Upper lobe of right lung (tissue), 1 donor: Measurements from ENCODE around the gene GMDS. TPM values are rescaled to one million over a fixed set of nuclear protein-coding genes. Genes with fewer than 3 reads are reported as not detected.

Experiments used
- ATAC-seq: fragments of 200-7000 bp; cut with Tn5 transposase; one replicate; pipeline ENCODE4 v1.9.1; 2020; ENCODE audit warnings: mild to moderate bottlenecking, moderate library complexity
- DNase-seq: peaks from one replicate; pipeline ENCODE4 v3.0.0-alpha.2; 2020
- H3K27ac ChIP-seq: fragments of 200-600 bp; one replicate; pipeline ENCODE4 v1.8.0; 2022
- H3K27me3 ChIP-seq: fragments of 200-600 bp; one replicate; pipeline ENCODE4 v1.8.0; 2022; ENCODE audit warnings: mild to moderate bottlenecking
- H3K36me3 ChIP-seq: fragments of 200-600 bp; one replicate; pipeline ENCODE4 v1.8.0; 2022
- H3K4me1 ChIP-seq: fragments of 200-600 bp; one replicate; pipeline ENCODE4 v1.8.0; 2022
- H3K4me3 ChIP-seq: fragments of 200-600 bp; one replicate; pipeline ENCODE4 v1.8.0; 2022; ENCODE audit warnings: mild to moderate bottlenecking
- H3K9me3 ChIP-seq: fragments of 200-600 bp; one replicate; pipeline ENCODE4 v1.8.0; 2022
- CTCF ChIP-seq: fragments of 200-600 bp; IDR thresholded peaks from one replicate; pipeline ENCODE4 v1.8.0; 2022; ENCODE audit warnings: antibody characterized with exemption
- intact Hi-C: fragments of 100-400 bp; cut with DNase I; formaldehyde crosslinking; loops from one replicate; pipeline ENCODE4 v1.11.0; 2022
- total RNA-seq: library from RNA; stranded (reverse); fragmentation: NEBNext Ultra II Directional; extraction: Animal tissue kit (Norgen Biotek cat#: 25700); gene quantifications from one replicate; pipeline ENCODE4 v1.2.1, GENCODE V29; 2021
- donor health status: DM: no; HTN: yes; CAD: no; lungs with severe emphysema.

GMDS gene
- total RNA-seq, 1 donor from 2014 or later: 12.2 TPM

- Histone ChIP-seq H3K4me3 (no peak overlapping the region), H3K9me3 (no peaks in the 10 kb centered on the region), H3K4me1 (no peaks in the 10 kb centered on the region), H3K36me3 (no peaks in the 10 kb centered on the region), H3K27ac (no peak overlapping the region), H3K27me3 (no peaks in the 10 kb centered on the region)
- no peak for TF ChIP-seq CTCF
- intact Hi-C loops: no loop called here
- no peak for DNase-seq
- ATAC-seq: no peak
These were observed 592.6 kb downstream of the GMDS start for GRCh38 chr6:1652842-1653241.

GRCh38 chr6:1651362-1651761, 594.0 kb downstream of the GMDS start:
- DNase-seq (no peak), ATAC-seq (no peak)
- TF ChIP-seq CTCF: no peak
- H3K36me3 ChIP-seq: no peaks in the 10 kb centered on the region
- H3K4me1 ChIP-seq: no peaks in the 10 kb centered on the region
- no peaks in the 10 kb centered on the region for H3K9me3 ChIP-seq
- H3K4me3 ChIP-seq: no peak overlapping the region
- no peaks in the 10 kb centered on the region for H3K27me3 ChIP-seq
- intact Hi-C loops: no loop called here
- H3K27ac ChIP-seq: no peak overlapping the region

GRCh38 chr6:1645466-1646185, 599.8 kb downstream of the GMDS start:
- no peak for DNase-seq

GRCh38 chr6:1644516-1645060, 600.8 kb downstream of the GMDS start:
- no peak for TF ChIP-seq CTCF
- no peak for DNase-seq

More at GRCh38 chr6:1645466-1646185, 599.8 kb downstream of the GMDS start:
- Histone ChIP-seq H3K27me3 (no peaks in the 10 kb centered on the region), H3K36me3 (no peaks in the 10 kb centered on the region), H3K4me1 (no peaks in the 10 kb centered on the region), H3K9me3 (no peaks in the 10 kb centered on the region), H3K4me3 (no peak overlapping the region), H3K27ac (no peak overlapping the region)
- ATAC-seq: no peak
- no peak for TF ChIP-seq CTCF
- intact Hi-C loops: no loop called here

GRCh38 chr6:1643830-1644445, 601.5 kb downstream of the GMDS start:
- no peak overlapping the region for H3K4me3 ChIP-seq
- H3K36me3 ChIP-seq: no peaks in the 10 kb centered on the region
- intact Hi-C loops: no loop called here
- TF ChIP-seq CTCF: no peak
- DNase-seq (no peak), ATAC-seq (no peak)
- no peaks in the 10 kb centered on the region for H3K9me3 ChIP-seq
- H3K27ac ChIP-seq: no peak overlapping the region
- no peaks in the 10 kb centered on the region for H3K27me3 ChIP-seq
- no peaks in the 10 kb centered on the region for H3K4me1 ChIP-seq

More at GRCh38 chr6:1644516-1645060, 600.8 kb downstream of the GMDS start:
- Histone ChIP-seq H3K36me3 (no peaks in the 10 kb centered on the region), H3K4me3 (no peak overlapping the region), H3K27me3 (no peaks in the 10 kb centered on the region), H3K4me1 (no peaks in the 10 kb centered on the region), H3K9me3 (no peaks in the 10 kb centered on the region), H3K27ac (no peak overlapping the region)
- ATAC-seq: peak; percentile 35
- intact Hi-C loops: no loop called here
